Astrocyte of the cerebellum (primary cell): ENCODE measurements around the gene LSM10.

ENCODE experiments used
- DNase-seq: peaks from one replicate; pipeline ENCODE4 v3.0.0-alpha.2; 2011; ENCODE audit warnings: low read depth
- H3K4me3 ChIP-seq: 2 replicates; pipeline ENCODE4 v1.5.1; 2011; ENCODE audit warnings: mild to moderate bottlenecking, low read depth, low read length, moderate library complexity
- CTCF ChIP-seq: IDR thresholded peaks from 2 replicates; pipeline ENCODE4 v1.5.1; 2012; ENCODE audit warnings: low read length, low read depth, moderate library complexity, mild to moderate bottlenecking; ENCODE audit errors: missing control alignments
- in situ Hi-C: cut with HindIII; loops from 2 replicates; pipeline ENCODE4 v1.10.0; 2017; ENCODE audit warnings: low sequenced_read_pairs

The LSM10 gene

GRCh38 chr1:36393686-36394085 lies 4.0 kb downstream of the LSM10 start:
- in situ Hi-C loops: no loop called here
- no peak for DNase-seq
- TF ChIP-seq CTCF: no peak
- no peak overlapping the region for H3K4me3 ChIP-seq

- TF ChIP-seq CTCF: no peak
- no peak overlapping the region for H3K4me3 ChIP-seq
- no peak for DNase-seq
- in situ Hi-C loops: no loop called here
Measured at GRCh38 chr1:36392836-36393235, 4.9 kb downstream of the LSM10 start.

GRCh38 chr1:36391271-36391670 lies 6.4 kb downstream of the LSM10 start:
- no peak for DNase-seq
- in situ Hi-C loops: no loop called here
- H3K4me3 ChIP-seq: no peak overlapping the region
- no peak for TF ChIP-seq CTCF

- in situ Hi-C loops: no loop called here
Measured at GRCh38 chr1:36390411-36390810, 7.3 kb downstream of the LSM10 start.

GRCh38 chr1:36389999-36390398 lies 7.7 kb downstream of the LSM10 start:
- H3K4me3 ChIP-seq: no peak overlapping the region
- DNase-seq: no peak
- in situ Hi-C loops: no loop called here
- no peak for TF ChIP-seq CTCF

More at GRCh38 chr1:36390411-36390810, 7.3 kb downstream of the LSM10 start:
- DNase-seq: no peak
- no peak for TF ChIP-seq CTCF
- H3K4me3 ChIP-seq: no peak overlapping the region

- no peak for TF ChIP-seq CTCF
- no peak overlapping the region for H3K4me3 ChIP-seq
- in situ Hi-C loops: no loop called here
- DNase-seq: no peak
Measured at GRCh38 chr1:36389261-36389660, 8.4 kb downstream of the LSM10 start.
